Brain microvascular endothelial cell (primary cell): ENCODE results near the gene PLXNA2.

ENCODE experiments used
- DNase-seq: peaks from one replicate; pipeline ENCODE4 v3.0.0-alpha.2; 2020
- H3K27ac ChIP-seq: fragments of 250-450 bp; sonication (Bioruptor Pico); 2 replicates; pipeline ENCODE4 v1.5.1; 2020; ENCODE audit warnings: mild to moderate bottlenecking, moderate library complexity
- H3K27me3 ChIP-seq: fragments of 250-450 bp; sonication (Bioruptor Pico); replicated peaks from 2 replicates; pipeline ENCODE4 v1.5.1; 2020; ENCODE audit warnings: mild to moderate bottlenecking
- H3K36me3 ChIP-seq: fragments of 250-450 bp; sonication (Bioruptor Pico); replicated peaks from 2 replicates; pipeline ENCODE4 v1.5.1; 2020; ENCODE audit warnings: mild to moderate bottlenecking
- H3K4me3 ChIP-seq: 2 replicates; pipeline ENCODE4 v1.5.1; 2011; ENCODE audit warnings: low read depth, mild to moderate bottlenecking, control low read depth, low read length, moderate library complexity
- in situ Hi-C: cut with HindIII; loops from 2 replicates; pipeline ENCODE4 v1.10.0; 2017; ENCODE audit warnings: low sequenced_read_pairs, low pct_ligation_motif_present
- TF ChIP-seq, protein P1 (sequence below): IDR thresholded peaks from 2 replicates; pipeline ENCODE4 v1.5.1; 2011; ENCODE audit warnings: low read depth, mild to moderate bottlenecking, moderate library complexity, low read length, control low read depth, inconsistent platforms; ENCODE audit errors: missing control alignments

Gene PLXNA2

DNA sequence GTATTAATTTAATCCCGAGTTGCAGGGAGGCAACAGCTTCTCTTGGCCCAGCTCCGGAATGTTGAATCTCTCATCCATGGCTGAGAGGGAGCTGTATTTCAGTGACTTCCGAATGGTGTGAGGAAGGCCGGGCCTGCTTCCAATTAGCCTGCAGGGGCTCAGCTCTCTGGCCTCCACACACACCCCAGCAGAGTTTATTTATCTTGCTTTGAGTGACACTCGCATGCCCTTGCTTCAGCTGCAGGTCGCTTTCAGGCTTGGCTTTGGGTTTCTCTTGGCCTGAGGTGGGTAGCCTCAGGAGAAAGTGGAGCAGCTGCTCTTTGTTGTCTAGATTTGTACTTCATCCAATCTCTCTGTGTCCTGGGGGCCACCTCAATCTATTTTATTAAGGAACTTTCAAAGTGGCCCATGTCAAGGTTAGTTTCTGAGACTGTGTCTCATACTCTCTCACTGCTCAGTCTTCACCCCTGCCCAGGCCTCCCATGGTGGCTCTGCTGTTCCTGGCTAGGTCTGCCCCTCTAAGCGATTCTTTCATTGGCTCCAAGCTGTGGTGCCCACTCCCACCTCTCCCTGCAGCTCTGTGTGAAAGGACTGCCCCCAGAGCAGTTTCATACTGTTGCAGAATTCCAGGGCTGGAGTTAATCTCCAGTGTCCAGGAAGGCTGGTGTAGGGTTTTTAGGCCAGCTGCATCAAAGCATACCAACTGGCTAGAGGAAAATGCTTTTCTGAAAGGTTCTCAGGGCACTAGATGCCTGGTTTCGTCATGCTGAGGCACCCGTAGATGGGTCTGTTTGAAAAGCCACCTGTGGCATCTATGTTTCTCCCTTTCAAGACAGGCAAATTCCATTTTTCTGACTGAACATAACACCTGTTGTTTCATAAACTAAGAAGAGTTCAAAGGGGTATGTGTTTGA lies 153.5 kb downstream of the PLXNA2 start:
- H3K27ac ChIP-seq = no peak overlapping the region
- H3K36me3 ChIP-seq = peaks cover 11% of the 10 kb centered on the region
- H3K4me3 ChIP-seq = no peak overlapping the region
- in situ Hi-C loops = no loop called here
- no peaks in the 10 kb centered on the region for H3K27me3 ChIP-seq
- no peak for DNase-seq
- TF ChIP-seq, protein P1, sequence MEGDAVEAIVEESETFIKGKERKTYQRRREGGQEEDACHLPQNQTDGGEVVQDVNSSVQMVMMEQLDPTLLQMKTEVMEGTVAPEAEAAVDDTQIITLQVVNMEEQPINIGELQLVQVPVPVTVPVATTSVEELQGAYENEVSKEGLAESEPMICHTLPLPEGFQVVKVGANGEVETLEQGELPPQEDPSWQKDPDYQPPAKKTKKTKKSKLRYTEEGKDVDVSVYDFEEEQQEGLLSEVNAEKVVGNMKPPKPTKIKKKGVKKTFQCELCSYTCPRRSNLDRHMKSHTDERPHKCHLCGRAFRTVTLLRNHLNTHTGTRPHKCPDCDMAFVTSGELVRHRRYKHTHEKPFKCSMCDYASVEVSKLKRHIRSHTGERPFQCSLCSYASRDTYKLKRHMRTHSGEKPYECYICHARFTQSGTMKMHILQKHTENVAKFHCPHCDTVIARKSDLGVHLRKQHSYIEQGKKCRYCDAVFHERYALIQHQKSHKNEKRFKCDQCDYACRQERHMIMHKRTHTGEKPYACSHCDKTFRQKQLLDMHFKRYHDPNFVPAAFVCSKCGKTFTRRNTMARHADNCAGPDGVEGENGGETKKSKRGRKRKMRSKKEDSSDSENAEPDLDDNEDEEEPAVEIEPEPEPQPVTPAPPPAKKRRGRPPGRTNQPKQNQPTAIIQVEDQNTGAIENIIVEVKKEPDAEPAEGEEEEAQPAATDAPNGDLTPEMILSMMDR = no peak

DNA sequence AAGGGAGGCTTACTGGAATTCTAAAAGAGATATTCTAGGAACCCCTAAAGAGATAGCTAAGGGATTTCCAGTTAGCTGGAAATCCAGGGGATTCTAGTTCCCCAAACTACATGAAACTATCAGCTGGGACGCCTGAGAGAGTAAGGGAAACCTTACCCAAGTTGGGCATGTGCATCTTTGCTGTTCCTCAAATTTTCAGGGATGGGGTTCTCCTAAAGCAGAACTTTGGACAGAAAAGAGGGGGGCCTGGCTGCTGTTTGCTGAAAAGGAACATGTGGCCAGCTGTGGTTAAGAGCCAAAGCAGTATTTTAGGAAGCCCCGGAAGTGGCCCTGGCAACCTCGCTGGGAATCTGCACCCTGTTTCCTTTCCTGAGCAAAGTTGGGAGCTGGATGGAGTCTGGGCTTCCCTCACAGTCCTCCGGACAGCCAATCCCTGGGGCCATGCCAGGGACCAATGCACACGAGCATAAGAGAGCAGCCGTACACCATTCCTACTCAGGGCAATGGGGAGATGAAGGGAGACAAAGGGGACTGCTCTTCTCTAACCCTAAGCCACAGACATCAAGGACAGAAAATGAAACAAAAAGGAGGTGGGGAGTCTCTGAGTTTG lies 154.3 kb downstream of the PLXNA2 start:
- in situ Hi-C loops = no loop called here
- Histone ChIP-seq H3K27me3 (no peaks in the 10 kb centered on the region), H3K4me3 (no peak overlapping the region), H3K27ac (no peak overlapping the region), H3K36me3 (peaks cover 5% of the 10 kb centered on the region)
- TF ChIP-seq, protein P1 = no peak
- no peak for DNase-seq

DNA sequence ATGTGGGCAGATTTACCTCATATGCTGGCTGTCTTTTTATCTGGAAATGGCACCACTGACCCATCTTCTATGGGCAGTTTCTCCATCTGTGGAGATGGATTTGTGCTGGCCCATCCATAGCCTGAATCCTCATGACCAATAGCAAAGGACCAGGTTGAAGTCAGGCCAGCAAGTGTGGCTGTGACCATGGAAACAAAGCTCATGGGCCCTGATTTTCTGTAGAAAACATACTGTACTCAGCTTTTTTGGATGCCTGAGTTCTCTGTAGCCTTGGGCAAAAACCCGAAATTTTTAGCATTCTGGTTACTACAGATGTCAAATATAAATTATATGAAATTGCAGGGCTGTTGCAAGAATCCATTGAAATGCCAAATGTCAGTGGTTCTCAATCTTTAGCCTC lies 155.0 kb downstream of the PLXNA2 start:
- peaks cover 5% of the 10 kb centered on the region for H3K36me3 ChIP-seq
- no peak for DNase-seq
- H3K27me3 ChIP-seq = no peaks in the 10 kb centered on the region
- H3K27ac ChIP-seq = no peak overlapping the region
- in situ Hi-C loops = no loop called here
- TF ChIP-seq, protein P1 = no peak
- no peak overlapping the region for H3K4me3 ChIP-seq

DNA sequence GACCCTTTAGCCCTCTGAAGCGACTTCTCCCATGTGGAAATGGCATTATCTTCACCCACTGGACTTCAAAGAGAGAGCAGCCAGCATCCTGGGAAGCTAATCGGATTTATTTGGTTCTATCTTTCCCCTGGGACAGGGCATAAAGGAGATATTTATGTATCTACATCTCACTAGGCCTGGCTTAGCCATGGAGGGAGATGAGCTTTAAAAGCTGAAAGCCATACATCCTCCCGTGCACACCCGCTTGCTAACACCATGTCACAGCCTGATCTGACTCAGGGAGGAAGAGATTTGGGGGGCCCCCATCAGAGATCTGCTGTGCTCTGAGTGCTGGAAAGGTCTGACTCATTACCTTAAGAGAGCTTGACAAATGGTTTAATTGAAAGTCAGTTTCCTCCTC lies 155.9 kb downstream of the PLXNA2 start:
- Histone ChIP-seq H3K27ac (no peak overlapping the region), H3K27me3 (no peaks in the 10 kb centered on the region), H3K4me3 (no peak overlapping the region), H3K36me3 (peaks cover 7% of the 10 kb centered on the region)
- TF ChIP-seq, protein P1 = no peak
- DNase-seq = no peak
- in situ Hi-C loops = no loop called here

DNA sequence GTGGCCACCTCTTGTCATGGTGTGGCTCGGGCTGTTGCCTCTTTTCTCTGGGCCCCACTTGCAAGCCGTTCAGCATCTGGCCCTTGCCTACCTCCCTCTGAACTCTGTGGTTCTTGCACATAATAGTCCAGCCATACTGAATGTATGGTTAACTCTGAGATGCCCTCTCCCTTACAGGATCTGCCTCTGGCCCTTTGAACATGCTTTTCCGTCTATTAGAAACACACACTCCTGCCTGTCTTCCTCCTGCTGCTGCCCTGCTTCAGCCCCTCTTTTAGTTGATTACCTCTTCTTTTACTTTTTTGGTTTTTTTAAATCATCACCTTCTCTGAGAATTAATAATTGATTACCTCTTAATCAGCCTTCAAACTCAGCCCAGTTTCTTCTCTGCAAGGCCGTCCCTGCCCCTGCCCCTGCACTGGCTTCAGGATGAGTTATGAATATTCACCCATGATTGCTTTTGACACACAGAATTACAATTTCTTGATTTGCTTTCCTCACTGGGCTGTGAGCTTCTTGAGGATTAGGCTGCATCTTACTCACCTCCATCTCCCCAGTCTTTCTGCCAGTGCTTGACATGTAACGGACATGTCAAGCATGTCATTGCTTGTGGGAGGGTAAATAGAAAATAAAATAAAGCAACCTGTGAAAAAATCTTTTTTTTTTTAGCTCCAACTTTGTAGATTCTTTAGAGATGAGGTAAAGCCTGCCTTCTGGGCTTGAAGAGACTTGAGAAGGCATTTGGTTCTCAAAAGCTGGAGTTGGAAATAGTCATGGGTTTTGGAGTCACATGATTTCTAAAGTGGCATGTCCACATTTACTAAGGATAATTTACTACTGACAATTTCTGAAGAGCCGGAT lies 158.3 kb downstream of the PLXNA2 start:
- peak overlapping the region; percentile 66 for H3K27ac ChIP-seq
- peaks cover 8% of the 10 kb centered on the region for H3K36me3 ChIP-seq
- in situ Hi-C loops = no loop called here
- no peaks in the 10 kb centered on the region for H3K27me3 ChIP-seq
- no peak for DNase-seq
- TF ChIP-seq, protein P1 = no peak
- H3K4me3 ChIP-seq = no peak overlapping the region
